Activated CD4-positive, alpha-beta T cell treated with anti-CD3 and anti-CD28 coated beads for 36 hours (primary cell): ENCODE measurements around the gene CDYL. TPM values are rescaled to one million over a fixed set of nuclear protein-coding genes. Genes with fewer than 3 reads are reported as not detected.
A peak's percentile ranks its signal among the peaks of the same experiment; 100 is the strongest.

ENCODE experiments used
- ATAC-seq: fragments of 200-7000 bp; cut with Tn5 transposase; one replicate; pipeline ENCODE4 v1.10.0; 2021; ENCODE audit warnings: mild to moderate bottlenecking, moderate library complexity
- CTCF ChIA-PET: fragments of 350-600 bp; sonication (Branson Sonifier 250); formaldehyde crosslinking; loops from one replicate; lab custom pipeline; 2021; ENCODE audit warnings: antibody characterized with exemption; lab: Charles Lee
- POLR2A ChIA-PET: fragments of 350-600 bp; sonication (Branson Sonifier 250); formaldehyde crosslinking; loops from one replicate; lab custom pipeline; 2021; ENCODE audit warnings: antibody characterized with exemption, inconsistent platforms; lab: Charles Lee
- DNase-seq: peaks from one replicate; pipeline ENCODE4 v3.0.0-alpha.2; 2020
- H3K27ac Mint-ChIP-seq: one replicate; pipeline ENCODE4 v1.8.0; 2021; ENCODE audit warnings: mixed read lengths
- H3K27me3 Mint-ChIP-seq: one replicate; pipeline ENCODE4 v1.8.0; 2021; ENCODE audit warnings: mixed read lengths
- H3K36me3 Mint-ChIP-seq: one replicate; pipeline ENCODE4 v1.8.0; 2021; ENCODE audit warnings: low read depth, mixed read lengths
- H3K4me1 Mint-ChIP-seq: one replicate; pipeline ENCODE4 v1.8.0; 2021; ENCODE audit warnings: mixed read lengths
- H3K4me3 Mint-ChIP-seq: one replicate; pipeline ENCODE4 v1.8.0; 2021; ENCODE audit warnings: mild to moderate bottlenecking, moderate library complexity, mixed read lengths
- H3K9me3 Mint-ChIP-seq: one replicate; pipeline ENCODE4 v1.8.0; 2021; ENCODE audit warnings: low read depth, mixed read lengths
- intact Hi-C, 2 experiments: fragments of 100-400 bp; cut with DNase I in 1 of 2; cut with micrococcal nuclease in 1 of 2; formaldehyde crosslinking; loops; one replicate each; pipeline versions ENCODE4 v1.14.2 to v1.15.1; 2022 to 2024; cut with DNase I, micrococcal nuclease
- total RNA-seq, 2 experiments: library from RNA; stranded (reverse); gene quantifications; one replicate each; pipeline ENCODE4 v1.2.3, GENCODE V29; 2021

The CDYL gene
- total RNA-seq, 2 experiments from 2014 or later = 22.1 to 33.7 TPM

GRCh38 chr6:4803343-4803744 lies 27.1 kb downstream of the CDYL start:
- Mint-ChIP-seq H3K4me1 (peaks cover 66% of the 10 kb centered on the region), H3K27me3 (no peaks in the 10 kb centered on the region), H3K4me3 (no peak overlapping the region), H3K9me3 (peaks cover 10% of the 10 kb centered on the region), H3K27ac (peak overlapping the region; percentile 3), H3K36me3 (peaks cover 6% of the 10 kb centered on the region)
- POLR2A ChIA-PET = no interaction called here
- CTCF ChIA-PET = interaction anchor here (1.2 to 1.4 kb wide), 2 partner anchors 11 to 13 kb away, joined by 4 to 6 read pairs; no protein-coding TSS in a partner anchor
- DNase-seq = no peak
- intact Hi-C loops = no loop called here
- no peak for ATAC-seq

DNA sequence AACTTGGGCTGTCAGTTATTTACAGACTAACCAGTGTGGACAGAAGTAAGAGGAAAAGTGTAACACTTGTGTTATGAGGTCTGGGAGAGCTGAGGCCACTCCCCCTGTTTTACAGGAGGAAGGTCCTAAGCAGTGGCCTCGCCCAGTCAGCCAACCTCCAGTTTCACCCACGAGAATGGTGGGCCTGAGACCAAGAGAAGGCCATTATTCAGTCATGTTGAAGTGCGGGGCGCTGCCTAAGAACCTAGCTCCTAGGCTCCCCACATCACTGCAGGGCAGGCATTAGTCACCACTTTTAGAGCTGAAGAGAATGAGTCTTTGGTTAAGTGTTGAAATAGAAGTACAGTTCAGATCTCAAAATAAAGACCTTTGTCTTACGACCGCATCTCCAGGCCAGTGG lies 27.9 kb downstream of the CDYL start:
- Mint-ChIP-seq H3K4me1 (peaks cover 60% of the 10 kb centered on the region), H3K36me3 (peaks cover 14% of the 10 kb centered on the region), H3K27me3 (no peaks in the 10 kb centered on the region), H3K4me3 (no peak overlapping the region), H3K9me3 (peaks cover 10% of the 10 kb centered on the region), H3K27ac (no peak overlapping the region)
- ChIA-PET POLR2A (no interaction called here), CTCF (interaction anchor here (1.2 to 1.4 kb wide), 2 partner anchors 10 to 14 kb away, joined by 4 to 6 read pairs; no protein-coding TSS in a partner anchor)
- intact Hi-C loops = no loop called here
- peak; percentile 30 for DNase-seq
- peak; percentile 48 for ATAC-seq

- ChIA-PET CTCF (no interaction called here), POLR2A (no interaction called here)
- peaks cover 16% of the 10 kb centered on the region for H3K36me3 Mint-ChIP-seq
- no peak overlapping the region for H3K4me3 Mint-ChIP-seq
- peak; percentile 55 for DNase-seq
- ATAC-seq = no peak
- H3K4me1 Mint-ChIP-seq = peaks cover 68% of the 10 kb centered on the region
- H3K27ac Mint-ChIP-seq = no peak overlapping the region
- H3K27me3 Mint-ChIP-seq = no peaks in the 10 kb centered on the region
- intact Hi-C loops = no loop called here
- peaks cover 5% of the 10 kb centered on the region for H3K9me3 Mint-ChIP-seq
Observed at GRCh38 chr6:4805553-4806336, 29.5 kb downstream of the CDYL start.

DNA sequence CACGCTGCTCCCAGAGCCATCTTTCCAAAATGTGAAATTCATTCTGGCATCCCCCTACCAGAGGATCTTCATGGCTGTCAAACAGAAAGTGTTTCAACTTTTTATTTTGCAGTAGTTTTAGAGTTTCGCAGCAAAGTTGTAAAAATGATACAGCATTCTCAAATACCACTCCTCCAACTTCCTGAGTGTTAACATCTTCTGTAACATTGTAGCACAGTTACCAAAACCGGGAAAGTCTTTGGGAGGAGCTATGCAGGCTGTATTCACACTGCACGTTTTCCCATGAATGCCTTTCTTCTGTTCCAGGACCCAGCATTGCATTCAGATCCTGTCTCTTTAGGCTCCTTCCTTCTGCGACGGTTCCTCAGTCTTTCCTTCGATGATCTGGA lies 30.1 kb downstream of the CDYL start:
- POLR2A ChIA-PET = no interaction called here
- intact Hi-C loops = no loop called here
- H3K27ac Mint-ChIP-seq = no peak overlapping the region

GRCh38 chr6:4806791-4807190 lies 30.6 kb downstream of the CDYL start:
- no peak overlapping the region for H3K27ac Mint-ChIP-seq
- intact Hi-C loops = no loop called here
- POLR2A ChIA-PET = no interaction called here
- H3K27me3 Mint-ChIP-seq = no peaks in the 10 kb centered on the region
- H3K4me3 Mint-ChIP-seq = no peak overlapping the region
- peaks cover 64% of the 10 kb centered on the region for H3K4me1 Mint-ChIP-seq
- CTCF ChIA-PET = interaction anchor here (0.7 to 2.2 kb wide), 3 partner anchors 8 to 206 kb away, joined by 3 to 10 read pairs (median 3); no protein-coding TSS in a partner anchor
- H3K9me3 Mint-ChIP-seq = peaks cover 3% of the 10 kb centered on the region
- no peak for ATAC-seq
- H3K36me3 Mint-ChIP-seq = peaks cover 16% of the 10 kb centered on the region
- no peak for DNase-seq

More for the DNA sequence above, 30.1 kb downstream of the CDYL start:
- H3K4me3 Mint-ChIP-seq = no peak overlapping the region
- no peaks in the 10 kb centered on the region for H3K27me3 Mint-ChIP-seq
- ATAC-seq = no peak
- DNase-seq = no peak
- H3K36me3 Mint-ChIP-seq = peaks cover 16% of the 10 kb centered on the region
- H3K9me3 Mint-ChIP-seq = peaks cover 3% of the 10 kb centered on the region
- CTCF ChIA-PET = interaction anchor here (0.7 kb wide), 1 partner anchor 207 kb away, joined by 3 read pairs; no protein-coding TSS in a partner anchor
- peaks cover 66% of the 10 kb centered on the region for H3K4me1 Mint-ChIP-seq

DNA sequence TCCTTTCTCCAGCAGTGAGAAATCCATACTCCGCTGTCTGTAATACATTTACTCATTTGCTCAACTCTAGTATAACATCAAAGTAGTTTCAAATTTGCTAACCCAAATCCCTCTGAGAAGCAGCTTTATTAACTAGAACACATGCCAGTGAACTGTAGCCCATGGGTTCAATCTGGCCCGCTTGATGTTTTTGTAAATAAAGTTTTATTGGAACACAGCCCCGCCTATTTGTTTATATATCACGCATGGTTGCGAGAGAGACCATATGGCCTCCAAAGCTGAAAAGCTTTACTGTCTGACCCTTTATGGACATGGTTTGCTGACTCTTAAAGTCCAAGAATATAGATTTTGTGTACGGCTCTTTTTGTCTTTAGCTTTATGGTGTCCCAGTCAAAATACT lies 32.2 kb downstream of the CDYL start:
- Mint-ChIP-seq H3K36me3 (peaks cover 16% of the 10 kb centered on the region), H3K27me3 (no peaks in the 10 kb centered on the region), H3K9me3 (peaks cover 3% of the 10 kb centered on the region), H3K27ac (no peak overlapping the region), H3K4me3 (no peak overlapping the region), H3K4me1 (peaks cover 63% of the 10 kb centered on the region)
- POLR2A ChIA-PET = no interaction called here
- DNase-seq = no peak
- intact Hi-C loops = no loop called here
- ATAC-seq = no peak
- CTCF ChIA-PET = interaction anchor here (1.2 to 2.2 kb wide), 2 partner anchors 9 to 223 kb away, joined by 4 to 10 read pairs; no protein-coding TSS in a partner anchor

GRCh38 chr6:4809999-4810918 lies 34.1 kb downstream of the CDYL start:
- intact Hi-C loops = loop anchor here in 1 of 2 experiments (1.0 kb wide), 1 partner anchor 9 kb away; no protein-coding TSS in a partner anchor
- Mint-ChIP-seq H3K27me3 (no peaks in the 10 kb centered on the region), H3K4me3 (no peak overlapping the region), H3K36me3 (peaks cover 16% of the 10 kb centered on the region), H3K27ac (peak overlapping the region; percentile 11), H3K9me3 (peaks cover 3% of the 10 kb centered on the region), H3K4me1 (peaks cover 64% of the 10 kb centered on the region)
- peak; percentile 81 for ATAC-seq
- DNase-seq = no peak
- CTCF ChIA-PET = interaction anchor here (0.7 to 1.6 kb wide), 5 partner anchors 10 to 185 kb away, joined by 3 to 8 read pairs (median 4); no protein-coding TSS in a partner anchor
- POLR2A ChIA-PET = no interaction called here

DNA sequence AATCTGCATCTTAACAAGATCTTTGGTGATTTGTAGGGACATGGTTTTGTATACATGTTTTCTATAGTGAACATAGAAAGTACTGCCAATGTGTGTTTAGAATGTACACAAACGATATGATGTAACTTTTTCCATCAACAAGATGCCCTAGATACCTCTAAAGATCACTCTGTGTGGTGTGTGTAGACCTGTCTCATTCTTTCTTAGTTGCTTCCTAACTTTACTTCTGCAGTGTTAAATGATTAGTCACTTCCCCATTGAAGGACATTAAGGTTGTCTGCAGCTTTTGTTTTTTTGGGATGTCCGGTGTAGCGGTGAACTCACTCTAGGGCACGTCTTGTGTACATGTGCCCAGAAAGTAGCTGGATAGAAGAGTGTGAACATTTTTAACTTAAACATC lies 35.9 kb downstream of the CDYL start:
- ATAC-seq (peak; percentile 22), DNase-seq (no peak)
- peaks cover 56% of the 10 kb centered on the region for H3K4me1 Mint-ChIP-seq
- no peak overlapping the region for H3K27ac Mint-ChIP-seq
- peaks cover 12% of the 10 kb centered on the region for H3K36me3 Mint-ChIP-seq
- ChIA-PET CTCF (interaction anchor here (0.6 to 1.6 kb wide), 4 partner anchors 10 to 26 kb away, joined by 3 to 8 read pairs (median 6); no protein-coding TSS in a partner anchor), POLR2A (interaction anchor here (0.5 kb wide), 1 partner anchor 1875 kb away, joined by 5 read pairs; no protein-coding TSS in a partner anchor)
- H3K9me3 Mint-ChIP-seq = peaks cover 3% of the 10 kb centered on the region
- no peaks in the 10 kb centered on the region for H3K27me3 Mint-ChIP-seq
- H3K4me3 Mint-ChIP-seq = no peak overlapping the region
- intact Hi-C loops = no loop called here

DNA sequence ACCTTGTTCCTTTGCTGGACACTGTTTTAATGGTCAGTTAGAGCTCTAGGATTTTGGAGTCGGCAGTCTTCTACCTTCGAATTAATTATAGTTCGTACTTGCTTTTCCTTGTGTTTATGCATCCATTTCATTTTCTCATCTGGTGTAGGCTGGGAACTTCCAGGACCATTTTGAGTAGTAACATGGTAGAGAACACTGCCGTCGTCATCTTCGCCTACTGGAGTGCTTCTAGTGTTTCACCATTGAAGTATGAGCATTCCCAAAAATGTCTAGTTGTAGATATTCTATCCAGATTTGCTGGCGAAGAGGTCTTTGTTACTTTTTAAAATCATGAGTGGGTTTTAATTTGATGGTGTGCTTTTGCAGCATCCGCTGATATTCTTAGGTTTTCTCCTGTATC lies 36.9 kb downstream of the CDYL start:
- no peak for ATAC-seq
- Mint-ChIP-seq H3K36me3 (peaks cover 12% of the 10 kb centered on the region), H3K27ac (no peak overlapping the region), H3K9me3 (peaks cover 3% of the 10 kb centered on the region), H3K27me3 (no peaks in the 10 kb centered on the region), H3K4me3 (no peak overlapping the region), H3K4me1 (peaks cover 56% of the 10 kb centered on the region)
- POLR2A ChIA-PET = no interaction called here
- intact Hi-C loops = no loop called here
- no peak for DNase-seq
- CTCF ChIA-PET = interaction anchor here (0.6 kb wide), 1 partner anchor 642 kb away, joined by 4 read pairs; no protein-coding TSS in a partner anchor

DNA sequence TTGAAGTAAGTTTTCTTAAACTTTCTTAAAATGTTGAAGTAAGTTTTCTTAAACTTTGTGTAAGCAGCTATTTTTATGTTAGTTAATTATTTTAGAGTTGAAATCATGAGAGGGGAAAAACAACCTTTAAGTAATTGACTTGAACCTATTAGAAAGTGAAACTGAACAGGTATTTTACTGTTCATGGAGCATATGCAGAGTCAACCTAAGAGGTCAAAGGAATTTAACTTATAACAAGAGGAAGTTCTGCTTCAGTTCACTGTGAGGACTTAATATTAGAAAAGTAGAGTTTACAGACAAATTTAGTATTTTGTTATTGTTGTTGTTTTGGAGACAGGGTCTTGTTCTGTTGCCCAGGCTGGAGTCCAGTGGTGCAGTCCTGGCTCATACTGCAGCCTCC lies 38.0 kb downstream of the CDYL start:
- H3K36me3 Mint-ChIP-seq = peaks cover 3% of the 10 kb centered on the region
- DNase-seq (no peak), ATAC-seq (no peak)
- no peak overlapping the region for H3K27ac Mint-ChIP-seq
- H3K4me1 Mint-ChIP-seq = peaks cover 62% of the 10 kb centered on the region
- intact Hi-C loops = no loop called here
- ChIA-PET POLR2A (no interaction called here), CTCF (interaction anchor here (1.0 kb wide), 1 partner anchor 10 kb away, joined by 6 read pairs; no protein-coding TSS in a partner anchor)
- no peak overlapping the region for H3K4me3 Mint-ChIP-seq
- no peaks in the 10 kb centered on the region for H3K27me3 Mint-ChIP-seq
- H3K9me3 Mint-ChIP-seq = peaks cover 6% of the 10 kb centered on the region

GRCh38 chr6:4814987-4815386 lies 38.8 kb downstream of the CDYL start:
- intact Hi-C loops = no loop called here
- no peak overlapping the region for H3K4me3 Mint-ChIP-seq
- POLR2A ChIA-PET = no interaction called here
- H3K36me3 Mint-ChIP-seq = peaks cover 2% of the 10 kb centered on the region
- no peak for ATAC-seq
- peaks cover 65% of the 10 kb centered on the region for H3K4me1 Mint-ChIP-seq
- H3K27me3 Mint-ChIP-seq = no peaks in the 10 kb centered on the region
- H3K9me3 Mint-ChIP-seq = peaks cover 4% of the 10 kb centered on the region
- no peak for DNase-seq
- CTCF ChIA-PET = interaction anchor here (1.3 kb wide), 1 partner anchor 12 kb away, joined by 3 read pairs; no protein-coding TSS in a partner anchor
- H3K27ac Mint-ChIP-seq = no peak overlapping the region
